Measurements from ENCODE around the gene CAMK1D. TPM values are rescaled to one million over a fixed set of nuclear protein-coding genes. Genes with fewer than 3 reads are reported as not detected.
A peak's percentile ranks its signal among the peaks of the same experiment; 100 is the strongest.

Gene CAMK1D
- total and polyA plus RNA-seq, 10 of the 15 experiments (the other 5 are each of a cell fraction or from before 2014, with no cell fraction given): 2.1 to 35.5 (median 14.7) TPM

- Histone ChIP-seq H3K4me2 (ENCODE audit: control insufficient read depth, insufficient read depth) (no peak overlapping the region), H3K36me3 (ENCODE audit: control insufficient read depth in 2 of 2, insufficient read depth in 2 of 2, low read length in 1 of 2) (no peaks in the 10 kb centered on the region), H4K20me1 (ENCODE audit: control insufficient read depth, insufficient read depth) (no peaks in the 10 kb centered on the region), H3K27me3 (replicated peaks in 1 of 2; ENCODE audit: control insufficient read depth in 2 of 2, insufficient read depth in 2 of 2, low read length in 1 of 2) (no peaks in the 10 kb centered on the region), H3K27ac (ENCODE audit: control insufficient read depth, insufficient read depth) (no peak overlapping the region), H3K79me2 (ENCODE audit: control insufficient read depth, insufficient read depth, low read length) (no peaks in the 10 kb centered on the region; the same call in 1 of the 2 replicates), H2AFZ (ENCODE audit: control insufficient read depth, low read depth, low read length) (no peak overlapping the region), H3K4me3 (no peak overlapping the region), H3K4me1 (ENCODE audit: control insufficient read depth, insufficient read depth, low read length) (peaks cover 7% of the 10 kb centered on the region; the same call in 1 of the 2 replicates), H3K9ac (ENCODE audit: control insufficient read depth, insufficient read depth, low read length) (no peak overlapping the region), H3K9me3 (replicated peaks; ENCODE audit: control insufficient read depth, insufficient read depth, low read length) (no peaks in the 10 kb centered on the region)
- SMC1A ChIA-PET (ENCODE audit: uncharacterized antibody, unreplicated experiment): interaction anchor here (0.8 to 2.4 kb wide), 6 partner anchors 15 to 300 kb away, joined by 3 to 6 read pairs (median 3); no protein-coding TSS in a partner anchor
- in situ Hi-C loops (cut with MboI): no loop called here
- WGBS (ENCODE audit: insufficient coverage, insufficient replicate concordance, low lambda C conversion rate, missing lambda C conversion rate): 11% methylated on average over 2 of the region's 2 CpGs
- no peak for FAIRE-seq
- BruUV-seq (replicated peaks): no TSS peak
- CTCF ChIA-PET: interaction anchor here (0.7 to 1.7 kb wide), 2 partner anchors 20 to 88 kb away, joined by 3 read pairs; no protein-coding TSS in a partner anchor
- RAD21 ChIA-PET (ENCODE audit: unreplicated experiment): interaction anchor here (0.6 to 1.6 kb wide), 3 partner anchors 32 to 300 kb away, joined by 3 to 8 read pairs (median 5); no protein-coding TSS in a partner anchor
- no peak for DNase-seq (ENCODE audit: low read depth, low spot score)
- intact Hi-C loops (cut with micrococcal nuclease; ENCODE audit: unreplicated experiment): no loop called here
- POLR2A ChIA-PET: interaction anchor here (0.6 to 1.5 kb wide), 4 partner anchors 12 to 1542 kb away, joined by 3 to 4 read pairs (median 3); no protein-coding TSS in a partner anchor
- peak; percentile 50 for ATAC-seq
- TF ChIP-seq PAX8 (IDR thresholded peaks at IDR 0.05) (no peak), MTA2 (IDR thresholded peaks at IDR 0.05; ENCODE audit: low read depth) (peak; percentile 21; the same call in 1 of the 2 replicates), RUNX3 (IDR thresholded peaks at IDR 0.05; ENCODE audit: low read length) (peak; percentile 84), ZZZ3 (IDR thresholded peaks at IDR 0.05; ENCODE audit: control insufficient read depth, insufficient read length, low read depth) (no peak), NFIC (IDR thresholded peaks at IDR 0.05; ENCODE audit: low read depth, low read length) (peak; percentile 57; the same call in 1 of the 2 replicates), JUNB (IDR thresholded peaks at IDR 0.05) (peak; percentile 83), MAX (IDR thresholded peaks at IDR 0.05; ENCODE audit: low read depth, low read length) (no peak), ATF2 (IDR thresholded peaks at IDR 0.05; ENCODE audit: low read length) (peak; percentile 54; the same call in 1 of the 2 replicates), ZBTB40 (IDR thresholded peaks at IDR 0.05; ENCODE audit: borderline replicate concordance) (peak; percentile 77), E4F1 (IDR thresholded peaks at IDR 0.05; ENCODE audit: borderline replicate concordance, partially characterized antibody) (no peak), ZNF274 (IDR thresholded peaks at IDR 0.05; ENCODE audit: insufficient read depth, insufficient read length) (no peak), EGR1 (IDR thresholded peaks at IDR 0.05; ENCODE audit: borderline replicate concordance in 1 of 2, low read depth in 2 of 2, low read length in 2 of 2) (no peak), ZNF384 (IDR thresholded peaks at IDR 0.05; ENCODE audit: borderline replicate concordance, low read depth, low read length) (0 out of 2 replicates have a peak, but pooled peaks have one; percentile 11)
These were observed 214.8 kb downstream of the CAMK1D start for GRCh38 chr10:12564173-12564572.

Measured in GM12878 (cell line).